Activated CD4-positive, CD25-positive, alpha-beta regulatory T cell treated with anti-CD3 and anti-CD28 coated beads, Interleukin-2, amount 50 U/mL, for 16 hours (primary cell): Measurements from ENCODE around the gene SPINT3.
"Not testable (repeated sequence)": the region's sequence is repeated elsewhere in the genome, so short reads cannot be mapped to it uniquely, and the experiment has no call there.

ENCODE experiments used
- DNase-seq: peaks from one replicate; pipeline ENCODE4 v3.0.0-alpha.2; 2020; ENCODE audit warnings: low read depth, low spot score

Gene SPINT3

DNA sequence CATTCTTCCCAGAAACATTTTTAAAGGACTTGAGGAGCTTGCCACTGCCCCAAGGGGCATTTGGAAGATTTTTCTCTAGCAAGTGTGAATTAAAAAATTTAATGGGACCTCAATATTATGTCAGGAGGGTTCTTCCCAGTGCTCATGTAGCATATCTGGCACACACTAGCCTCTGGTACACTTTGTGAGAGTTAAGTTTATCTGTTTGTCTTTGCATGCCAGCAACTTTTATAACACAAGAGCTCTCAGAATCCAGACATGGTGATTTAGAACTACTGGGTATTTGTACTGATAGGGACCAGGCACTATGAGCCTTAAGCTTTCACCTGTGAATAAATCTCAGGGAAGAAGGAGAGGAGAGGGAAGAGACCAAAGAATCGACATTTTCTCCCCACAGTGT is 12.9 kb downstream of the SPINT3 start:
- no peak for DNase-seq

DNA sequence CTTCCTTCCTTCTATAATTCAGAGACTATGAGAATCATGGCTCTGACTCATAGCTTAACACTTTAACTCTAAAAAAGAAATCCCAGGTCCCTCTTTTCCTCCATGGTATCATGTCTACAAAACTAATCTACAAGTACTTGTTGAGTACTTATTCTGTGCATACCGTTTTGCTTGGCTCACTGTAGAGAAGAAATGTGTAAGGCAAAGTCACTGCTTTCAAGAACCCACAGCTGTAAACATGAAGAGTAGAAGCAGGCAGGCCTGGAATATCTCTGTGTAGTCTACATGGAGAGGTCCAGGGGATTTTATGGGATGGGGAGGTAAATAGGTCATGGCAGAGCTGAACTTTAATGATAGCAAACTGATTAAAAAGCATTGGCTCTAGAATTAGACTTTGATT is 13.8 kb downstream of the SPINT3 start:
- DNase-seq: no peak

- no peak for DNase-seq
Observed at GRCh38 chr20:45500022-45500421, 15.4 kb downstream of the SPINT3 start.

DNA sequence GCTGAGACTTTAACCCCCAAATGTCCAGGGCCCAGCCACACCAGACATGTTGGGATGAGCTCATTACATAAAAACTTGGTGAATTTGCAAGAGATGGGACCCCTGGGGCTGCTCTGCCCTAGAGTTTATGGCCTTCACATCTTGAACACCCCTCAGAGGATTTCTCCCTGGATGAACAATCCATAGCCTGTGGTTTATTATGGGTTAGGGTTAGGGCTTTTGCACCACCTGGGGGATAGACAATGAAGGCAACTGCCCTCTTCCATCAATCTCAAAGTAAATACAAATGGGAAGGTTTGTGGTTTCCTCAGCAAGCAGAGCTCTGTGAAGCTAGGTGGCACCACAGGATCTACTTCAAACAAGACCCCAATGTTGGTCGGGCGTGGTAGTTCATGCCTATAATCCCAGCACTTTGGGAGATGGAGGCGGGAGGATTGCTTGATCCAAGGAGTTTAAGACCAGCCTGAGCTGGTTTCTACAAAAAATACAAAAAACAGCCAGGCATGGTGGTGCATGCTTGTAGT is 17.4 kb downstream of the SPINT3 start:
- no peak for DNase-seq

DNA sequence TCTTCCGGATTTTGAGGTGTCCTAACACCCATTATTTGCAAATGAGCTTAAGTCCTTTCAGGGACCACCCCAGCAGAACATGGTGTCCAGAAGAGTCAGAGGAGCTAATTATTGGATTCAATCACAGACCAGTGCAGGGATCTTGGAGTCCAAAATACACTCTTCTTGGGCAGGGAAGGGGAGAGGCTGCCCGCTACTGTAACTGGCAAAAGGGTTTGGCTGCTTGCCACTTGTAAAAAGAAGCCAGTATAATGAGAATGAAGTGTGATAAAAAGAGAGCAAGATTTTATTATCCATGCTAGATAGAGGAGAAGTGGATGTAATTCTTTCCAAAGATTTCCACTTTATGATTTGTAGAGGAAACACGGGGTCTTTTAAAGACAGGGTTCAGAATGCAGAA is 19.3 kb downstream of the SPINT3 start:
- DNase-seq: no peak

- no peak for DNase-seq
Observed at GRCh38 chr20:45495501-45495941, 19.9 kb downstream of the SPINT3 start.

DNA sequence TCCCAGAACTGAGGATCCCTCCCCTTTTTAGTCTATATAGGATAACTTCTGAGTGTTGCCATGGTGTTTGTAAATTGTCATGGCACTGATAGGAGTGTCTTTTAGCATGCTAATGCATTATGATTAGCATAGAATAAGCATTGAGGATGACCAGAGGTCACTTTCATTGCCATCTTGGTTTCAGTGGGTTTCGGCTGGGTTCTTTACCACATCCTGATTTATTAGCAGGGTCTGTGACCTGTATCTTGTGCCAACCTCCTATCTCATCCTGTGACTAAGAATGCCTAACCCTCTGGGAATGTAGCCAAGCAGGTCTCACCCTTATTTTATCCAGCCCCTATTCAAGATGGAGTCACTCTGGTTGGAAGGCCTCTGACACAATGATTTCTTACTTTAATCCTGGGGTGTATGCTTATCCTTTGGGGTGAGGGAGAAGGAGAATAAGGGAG is 26.3 kb downstream of the SPINT3 start:
- no peak for DNase-seq

DNA sequence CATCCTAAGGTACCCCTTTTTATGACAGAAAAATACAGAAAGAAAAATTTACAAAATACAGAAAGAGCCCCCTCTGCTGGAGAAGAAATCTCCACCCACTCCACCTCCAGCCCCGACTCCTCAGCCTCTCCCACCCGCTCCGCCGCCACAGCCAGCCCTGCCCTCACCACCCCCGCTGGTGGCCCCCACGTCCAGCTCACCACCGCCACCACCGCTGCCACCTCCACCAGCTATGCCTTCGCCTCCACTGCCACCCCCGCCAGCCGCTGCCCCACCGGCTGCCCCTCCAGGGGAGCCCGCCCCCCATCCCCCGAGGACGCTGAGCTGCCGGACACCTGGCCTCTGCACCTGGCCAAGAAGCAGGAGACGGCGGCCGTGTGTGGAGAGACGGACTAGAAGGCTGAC is 28.2 kb downstream of the SPINT3 start:
- DNase-seq: no peak

DNA sequence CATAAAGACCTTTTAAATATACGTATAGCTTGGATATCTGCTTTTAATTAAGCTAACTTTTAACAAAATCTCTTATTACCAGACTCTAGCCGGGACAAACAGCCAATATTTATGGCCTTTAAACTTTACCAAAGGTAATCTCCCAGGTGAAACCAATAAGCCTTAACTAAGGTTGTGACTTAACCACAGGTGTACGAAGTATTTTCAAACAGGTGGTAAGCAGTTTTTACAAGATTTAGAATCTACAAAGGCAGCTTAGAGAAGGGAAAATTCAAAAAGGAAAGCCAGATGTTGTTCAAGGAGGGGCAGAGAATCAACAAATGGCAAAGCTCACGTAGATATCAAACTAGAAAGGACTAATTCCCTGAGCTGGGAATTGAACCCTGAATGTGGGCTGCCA is 30.0 kb downstream of the SPINT3 start:
- DNase-seq: no peak

GRCh38 chr20:45484676-45485075 is 30.7 kb downstream of the SPINT3 start:
- DNase-seq: no peak

DNA sequence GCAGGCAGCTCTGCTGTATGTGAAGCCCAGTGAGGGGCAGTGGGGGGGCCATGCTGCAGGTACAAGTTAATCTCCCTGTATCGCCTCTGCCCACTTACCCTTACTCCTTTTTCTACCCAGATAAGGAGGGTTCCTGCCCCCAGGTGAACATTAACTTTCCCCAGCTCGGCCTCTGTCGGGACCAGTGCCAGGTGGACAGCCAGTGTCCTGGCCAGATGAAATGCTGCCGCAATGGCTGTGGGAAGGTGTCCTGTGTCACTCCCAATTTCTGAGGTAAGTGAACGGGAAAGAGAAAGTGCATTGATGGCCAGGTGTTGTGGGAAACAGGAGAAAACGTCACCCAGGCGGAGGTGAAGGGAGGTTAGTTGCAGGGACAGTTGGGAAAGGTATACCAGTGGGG is 35.6 kb downstream of the SPINT3 start:
- DNase-seq: no peak

DNA sequence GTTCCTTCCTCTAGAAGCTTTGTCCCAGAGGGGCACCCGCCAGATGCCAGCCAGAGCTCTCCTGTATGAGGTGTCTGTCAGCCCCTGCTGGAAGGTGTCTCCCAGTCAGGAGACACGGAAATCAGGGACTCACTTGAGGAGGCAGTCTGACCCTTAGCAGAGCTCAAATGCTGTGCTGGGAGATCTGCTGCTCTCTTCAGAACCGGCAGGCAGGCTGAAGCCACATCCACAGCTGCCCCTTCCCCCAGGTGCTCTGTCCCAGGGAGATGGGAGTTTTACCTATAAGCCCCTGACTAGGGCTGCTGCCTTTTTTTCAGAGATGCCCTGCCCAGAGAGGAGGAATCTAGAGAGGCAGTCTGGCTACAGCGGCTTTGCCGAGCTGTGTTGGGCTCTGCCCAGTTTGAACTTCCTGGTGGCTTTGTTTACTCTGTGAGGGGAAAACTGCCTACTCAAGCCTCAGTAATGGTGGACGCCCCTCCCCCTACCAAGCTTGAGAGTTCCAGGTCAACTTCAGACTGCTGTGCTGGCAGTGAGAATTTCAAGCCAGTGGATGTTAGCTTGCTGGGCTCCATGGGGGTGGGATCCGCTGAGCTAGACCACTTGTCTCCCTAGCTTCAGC is 37.8 kb downstream of the SPINT3 start:
- DNase-seq: not testable (repeated sequence)

GRCh38 chr20:45472286-45472685 is 43.1 kb downstream of the SPINT3 start:
- not testable (repeated sequence) for DNase-seq

DNA sequence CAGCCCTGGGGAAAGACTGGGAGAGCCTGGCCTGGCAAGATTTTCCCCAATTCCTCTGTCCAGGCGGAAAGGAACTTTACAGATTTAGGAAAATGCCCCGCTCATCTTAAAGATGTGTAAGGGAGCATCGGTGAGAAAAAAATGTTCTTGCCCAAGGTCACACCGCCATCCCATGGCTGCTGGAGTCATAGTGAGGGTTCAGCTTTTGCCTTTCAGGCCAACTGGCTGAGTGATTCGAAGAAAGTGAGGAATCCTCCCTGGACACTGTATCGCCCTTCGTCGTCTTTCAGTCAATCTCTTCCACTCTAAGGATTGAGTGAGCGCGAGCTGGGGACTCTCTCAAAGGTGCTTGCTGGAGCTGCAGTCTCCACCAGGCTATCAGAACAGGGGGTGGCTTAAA is 44.5 kb downstream of the SPINT3 start:
- no peak for DNase-seq

DNA sequence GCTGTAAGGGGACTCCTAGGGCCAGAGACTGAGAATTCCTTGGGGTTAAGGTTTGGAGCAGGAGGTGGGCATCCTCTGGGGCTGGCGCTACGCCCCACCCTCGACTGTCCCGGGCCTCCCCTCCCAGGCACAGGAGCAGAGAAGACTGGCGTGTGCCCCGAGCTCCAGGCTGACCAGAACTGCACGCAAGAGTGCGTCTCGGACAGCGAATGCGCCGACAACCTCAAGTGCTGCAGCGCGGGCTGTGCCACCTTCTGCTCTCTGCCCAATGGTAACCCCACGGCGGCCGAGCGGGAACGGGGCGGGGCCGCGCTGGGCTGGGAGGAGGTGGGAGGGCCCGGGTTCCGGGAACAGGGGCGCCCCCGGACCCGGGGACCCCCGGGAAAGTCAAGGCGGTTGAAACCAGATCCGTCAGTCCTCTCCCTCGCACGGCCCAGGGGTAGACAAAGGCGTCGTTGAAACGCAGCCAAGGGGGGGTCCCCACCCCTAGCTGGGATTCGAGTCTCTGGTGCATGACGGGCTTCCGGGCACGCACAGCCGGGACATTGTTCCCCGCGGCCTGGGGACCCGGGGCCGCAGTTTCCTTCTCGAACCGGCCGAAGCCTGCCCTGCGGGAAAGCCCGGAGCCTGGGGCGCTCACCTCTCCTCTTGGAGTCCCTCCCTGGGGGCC is 45.0 kb downstream of the SPINT3 start:
- DNase-seq: no peak

GRCh38 chr20:45469336-45470261 is 45.8 kb downstream of the SPINT3 start, which contains the start of gene WFDC2:
Gene WFDC2, plus strand, starts transcription at chr20:45469753. Its CDS starts 29 bp downstream, at chr20:45469782.
- no peak for DNase-seq

- DNase-seq: no peak
Observed at GRCh38 chr20:45467861-45468260, 47.6 kb downstream of the SPINT3 start.

DNA sequence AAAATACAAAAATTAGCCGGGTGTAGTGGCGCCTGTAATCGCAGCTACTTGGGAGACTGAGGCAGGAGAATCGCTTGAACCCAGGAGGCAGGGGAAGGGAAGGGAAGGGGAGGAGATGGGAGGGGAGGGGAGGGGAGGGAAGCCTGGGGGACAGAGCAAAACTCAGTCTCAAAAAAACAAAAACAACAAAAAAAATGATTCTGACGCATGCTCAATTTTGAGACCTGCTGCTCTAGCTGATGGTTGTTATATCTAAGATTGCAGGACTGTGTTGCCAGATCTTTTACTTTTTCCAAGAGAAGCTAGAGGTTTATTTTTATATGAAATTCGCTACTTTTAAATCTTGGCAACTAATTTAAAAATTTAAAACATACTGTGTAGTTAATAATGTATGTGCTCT is 48.2 kb downstream of the SPINT3 start:
- no peak for DNase-seq

DNA sequence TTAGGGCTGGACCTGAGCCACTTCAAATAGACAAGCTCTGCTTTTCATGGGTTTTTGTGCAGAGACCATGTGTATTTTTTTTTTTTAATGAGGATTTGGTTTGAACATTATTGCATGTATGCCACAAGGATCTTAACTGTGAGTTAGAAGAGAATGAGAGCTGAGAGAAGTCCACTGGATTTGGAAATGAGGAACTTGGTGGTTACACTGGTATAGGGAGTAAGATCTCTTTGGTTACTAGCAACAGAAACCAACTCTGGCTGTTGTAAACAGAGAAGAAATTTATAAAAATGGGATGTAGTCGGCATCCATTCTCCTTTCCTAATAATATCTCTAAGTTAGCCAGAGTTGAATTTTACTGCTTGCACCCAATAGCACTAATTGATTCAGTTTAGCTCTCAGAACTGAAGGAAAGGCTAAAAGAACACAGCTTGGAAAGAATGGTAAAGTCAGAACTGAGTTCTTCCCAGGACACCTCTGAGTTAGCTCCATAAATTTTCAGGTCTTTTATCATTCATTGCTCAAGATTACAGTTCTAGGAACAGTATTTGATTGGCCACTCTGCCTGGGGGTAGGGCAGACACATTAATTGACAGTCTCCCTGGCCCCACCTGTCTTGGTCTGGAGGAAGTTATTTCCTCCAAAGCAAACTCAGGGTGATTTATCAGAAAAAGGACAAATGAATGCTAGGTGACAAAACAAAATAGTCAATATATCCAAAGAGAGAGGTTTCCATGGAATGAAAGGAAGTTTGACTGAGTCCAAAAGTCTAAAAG is 49.7 kb downstream of the SPINT3 start:
- no peak for DNase-seq

DNA sequence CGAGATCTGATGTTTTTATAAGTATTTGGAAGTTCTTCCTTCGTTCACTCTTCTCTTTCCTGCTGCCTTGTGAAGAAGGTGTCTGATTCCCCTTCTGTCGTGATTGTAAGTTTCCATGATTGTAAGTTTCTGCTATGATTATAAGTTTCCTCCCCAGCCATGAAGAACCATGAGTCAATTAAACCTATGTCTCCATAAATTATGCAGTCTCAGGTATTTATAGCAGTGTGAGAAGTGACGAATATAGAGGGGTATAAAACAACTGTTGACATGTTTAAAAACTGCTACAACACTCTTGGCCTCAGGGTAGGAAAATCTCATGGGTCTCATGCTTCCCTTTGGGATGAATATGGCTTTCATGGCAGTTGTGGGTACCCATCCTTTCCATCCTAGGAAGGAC is 51.7 kb downstream of the SPINT3 start:
- DNase-seq: no peak
